Activated gamma-delta T cell treated with Interleukin-2 at 50 U/mL for 16 hours (primary cell): Measurements from ENCODE around the gene TRIP6.
A peak's percentile ranks its signal among the peaks of the same experiment; 100 is the strongest.

ENCODE experiments used
- DNase-seq: peaks from one replicate; pipeline ENCODE4 v3.0.0-alpha.2; 2020

TRIP6 gene

GRCh38 chr7:100867040-100867775 lies at the start of gene TRIP6:
Gene TRIP6, plus strand, starts transcription at chr7:100867387. Its CDS starts 111 bp downstream, at chr7:100867498.
- DNase-seq, result no peak

GRCh38 chr7:100818366-100818765 lies 48.8 kb upstream of the TRIP6 start:
- no peak for DNase-seq

GRCh38 chr7:100818825-100819224 lies 48.4 kb upstream of the TRIP6 start:
- DNase-seq, result no peak

GRCh38 chr7:100819586-100819985 lies 47.6 kb upstream of the TRIP6 start:
- DNase-seq, result no peak

- no peak for DNase-seq
Observed at GRCh38 chr7:100822236-100823139, 44.7 kb upstream of the TRIP6 start.

GRCh38 chr7:100823140-100823525 lies 44.1 kb upstream of the TRIP6 start:
- DNase-seq, result no peak

GRCh38 chr7:100823534-100823933 lies 43.7 kb upstream of the TRIP6 start:
- no peak for DNase-seq

- DNase-seq, result no peak
Observed at GRCh38 chr7:100824499-100825214, 42.5 kb upstream of the TRIP6 start.

- DNase-seq, result no peak
Observed at GRCh38 chr7:100825215-100825671, 41.9 kb upstream of the TRIP6 start.

- no peak for DNase-seq
Observed at GRCh38 chr7:100825751-100826513, 41.3 kb upstream of the TRIP6 start.

- DNase-seq, result no peak
Observed at GRCh38 chr7:100826514-100827329, 40.5 kb upstream of the TRIP6 start.

- no peak for DNase-seq
Observed at GRCh38 chr7:100827330-100828226, 39.6 kb upstream of the TRIP6 start, which contains the start of gene EPHB4. Gene EPHB4, minus strand, starts transcription at chr7:100827523. Its CDS starts 493 bp downstream, at chr7:100827030.

- no peak for DNase-seq
Observed at GRCh38 chr7:100829150-100829716, 38.0 kb upstream of the TRIP6 start.

- DNase-seq, result no peak
Observed at GRCh38 chr7:100830396-100830795, 36.8 kb upstream of the TRIP6 start.

- no peak for DNase-seq
Observed at GRCh38 chr7:100832281-100832633, 34.9 kb upstream of the TRIP6 start.

- DNase-seq, result no peak
Observed at GRCh38 chr7:100835903-100836811, 31.0 kb upstream of the TRIP6 start.

- DNase-seq, result no peak
Observed at GRCh38 chr7:100836812-100837098, 30.4 kb upstream of the TRIP6 start.

GRCh38 chr7:100837099-100837836 lies 29.9 kb upstream of the TRIP6 start:
- peak; percentile 76 for DNase-seq
